Lung (tissue), 12 donors: ENCODE data around the gene DIP2C. TPM values are rescaled to one million over a fixed set of nuclear protein-coding genes. Genes with fewer than 3 reads are reported as not detected.

Experiments
- ATAC-seq: fragments of 200-7000 bp; cut with Tn5 transposase; one replicate; pipeline ENCODE4 v1.9.1; 2020; ENCODE audit warnings: moderate number of reproducible peaks; ENCODE audit not compliant: insufficient read depth, low FRiP score
- DNase-seq, 3 donors: peaks; one replicate each; pipeline ENCODE4 v3.0.0-alpha.2; 2013 to 2017
- H3K27ac ChIP-seq, 2 donors: one replicate each; pipeline ENCODE4 v1.5.1; 2013; ENCODE audit warnings: mild to moderate bottlenecking in 2 of 2, moderate library complexity in 2 of 2, control low read depth in 1 of 2, inconsistent platforms in 1 of 2, low read depth in 1 of 2, low read length in 1 of 2
- H3K27me3 ChIP-seq, 3 donors: one replicate each; pipeline ENCODE4 v1.5.1; 2013; ENCODE audit warnings: low read length in 2 of 3; ENCODE audit not compliant: control insufficient read depth in 3 of 3, insufficient read depth in 3 of 3
- H3K36me3 ChIP-seq, 4 donors: one replicate each; pipeline ENCODE4 v1.5.1; 2013; ENCODE audit warnings: low read length in 4 of 4, mild to moderate bottlenecking in 1 of 4, moderate library complexity in 1 of 4; ENCODE audit not compliant: control insufficient read depth in 4 of 4, insufficient read depth in 4 of 4
- H3K4me1 ChIP-seq, 5 donors: one replicate each; pipeline ENCODE4 v1.5.1; 2013; ENCODE audit warnings: low read length in 5 of 5, mild to moderate bottlenecking in 2 of 5, moderate library complexity in 1 of 5; ENCODE audit not compliant: control insufficient read depth in 5 of 5, insufficient read depth in 5 of 5
- H3K4me3 ChIP-seq: one replicate; pipeline ENCODE4 v1.5.1; 2013; ENCODE audit warnings: mild to moderate bottlenecking, control low read depth, moderate library complexity
- H3K9ac ChIP-seq, 2 donors: one replicate each; pipeline ENCODE4 v1.5.1; 2013; ENCODE audit warnings: low read length in 2 of 2, control low read depth in 1 of 2; ENCODE audit not compliant: insufficient read depth in 1 of 2
- H3K9me3 ChIP-seq, 4 donors: one replicate each; pipeline ENCODE4 v1.5.1; 2013; ENCODE audit warnings: low read length in 3 of 4, mild to moderate bottlenecking in 1 of 4, moderate library complexity in 1 of 4; ENCODE audit not compliant: control insufficient read depth in 4 of 4, insufficient read depth in 3 of 4
- WGBS, 2 donors: extraction: QIAGEN DNeasy Blood & Tissue Kit; methylation state at CpG; one replicate each; pipeline ENCODE4 v1.1.7; 2013; 5-methylcytosine and 5-hydroxymethylcytosine counted together
- polyA plus RNA-seq, 2 donors: library from polyadenylated mRNA; stranded (reverse); fragments of 200-250 nt; gene quantifications; one replicate each; pipeline ENCODE4 v1.2.1, GENCODE V29; 2013
- total RNA-seq, 2 donors: library from RNA; depleted of rRNA in 1 of 2; stranded (reverse); fragments of >200 nt in 1 of 2; gene quantifications; one replicate each; pipeline ENCODE4 v1.2.1, GENCODE V29; 2014 to 2021
- TF ChIP-seq, protein P1 (sequence below): IDR thresholded peaks from 2 replicates; pipeline ENCODE4 v1.5.1; 2012; ENCODE audit warnings: mild to moderate bottlenecking; ENCODE audit errors: control extremely low read depth, extremely low read depth
- donor health status: control.
- donor health status: control.
- donor health status: Bipolar disorder and iron deficiency.
- donor health status: healthy.
- donor health status: DM: yes; HTN: yes; CAD: no.

The DIP2C gene
- total and polyA plus RNA-seq, 4 donors: 3.6 to 20.0 (median 9.5) TPM

DNA sequence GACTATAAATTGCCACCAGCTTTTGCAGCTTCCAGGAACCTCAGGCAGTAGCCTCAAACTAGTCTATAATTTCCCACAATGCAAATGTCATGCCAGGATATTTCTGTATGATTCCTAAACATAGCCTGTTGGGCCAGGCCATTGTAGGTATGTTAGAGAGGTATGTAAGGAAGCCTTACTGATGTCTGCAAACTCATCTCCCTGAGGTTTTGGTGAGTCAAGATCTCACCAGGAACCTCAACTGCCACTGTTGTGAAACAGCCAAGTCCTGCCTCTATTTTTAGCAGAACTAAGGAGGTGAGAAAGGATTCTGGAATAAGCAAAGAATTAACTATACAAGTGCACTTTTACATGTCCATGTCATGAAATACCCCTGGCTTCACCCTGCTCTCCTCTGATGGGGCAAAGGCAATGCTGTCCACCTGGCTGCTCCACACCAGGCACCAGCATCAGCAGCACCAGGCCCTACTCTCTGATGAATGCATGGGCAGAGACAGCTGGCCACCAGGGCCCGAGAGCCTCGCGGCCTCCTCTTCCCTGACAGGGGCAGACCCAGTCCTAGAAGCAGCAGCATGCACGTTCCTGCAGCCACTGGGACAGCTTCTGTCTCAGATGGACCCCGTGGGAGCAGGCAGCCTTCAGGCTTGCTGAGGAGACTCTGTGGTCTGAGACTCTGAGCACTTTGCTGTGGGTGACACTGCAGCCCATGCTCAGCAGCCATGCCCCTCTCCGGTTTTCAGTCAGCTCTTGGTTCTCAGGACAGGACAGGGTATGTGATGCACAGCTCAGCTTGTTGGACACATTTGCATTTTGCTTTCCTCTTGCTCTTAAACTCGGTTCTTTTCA lies 407.0 kb downstream of the DIP2C start:
- no peak for DNase-seq

DNA sequence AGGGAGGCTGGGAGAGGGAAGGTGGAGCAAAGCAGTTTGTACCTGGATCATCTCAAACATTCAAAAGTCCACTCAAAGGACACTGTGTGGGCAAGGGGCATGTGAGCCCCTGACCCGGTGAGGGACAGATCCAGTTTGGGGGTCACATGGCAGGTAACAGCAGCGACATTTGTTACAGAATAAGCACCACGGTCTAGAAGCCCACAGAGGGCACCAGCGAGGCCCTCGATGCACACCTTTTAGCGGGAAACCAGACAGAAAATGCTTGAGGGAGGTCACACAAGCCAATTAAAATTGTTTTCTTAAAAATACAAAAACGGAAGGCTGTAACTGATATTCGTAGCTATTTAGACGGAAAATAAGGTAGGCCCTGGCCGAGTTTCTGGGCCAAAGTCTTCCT lies 409.8 kb downstream of the DIP2C start:
- ATAC-seq: no peak
- TF ChIP-seq, protein P1, sequence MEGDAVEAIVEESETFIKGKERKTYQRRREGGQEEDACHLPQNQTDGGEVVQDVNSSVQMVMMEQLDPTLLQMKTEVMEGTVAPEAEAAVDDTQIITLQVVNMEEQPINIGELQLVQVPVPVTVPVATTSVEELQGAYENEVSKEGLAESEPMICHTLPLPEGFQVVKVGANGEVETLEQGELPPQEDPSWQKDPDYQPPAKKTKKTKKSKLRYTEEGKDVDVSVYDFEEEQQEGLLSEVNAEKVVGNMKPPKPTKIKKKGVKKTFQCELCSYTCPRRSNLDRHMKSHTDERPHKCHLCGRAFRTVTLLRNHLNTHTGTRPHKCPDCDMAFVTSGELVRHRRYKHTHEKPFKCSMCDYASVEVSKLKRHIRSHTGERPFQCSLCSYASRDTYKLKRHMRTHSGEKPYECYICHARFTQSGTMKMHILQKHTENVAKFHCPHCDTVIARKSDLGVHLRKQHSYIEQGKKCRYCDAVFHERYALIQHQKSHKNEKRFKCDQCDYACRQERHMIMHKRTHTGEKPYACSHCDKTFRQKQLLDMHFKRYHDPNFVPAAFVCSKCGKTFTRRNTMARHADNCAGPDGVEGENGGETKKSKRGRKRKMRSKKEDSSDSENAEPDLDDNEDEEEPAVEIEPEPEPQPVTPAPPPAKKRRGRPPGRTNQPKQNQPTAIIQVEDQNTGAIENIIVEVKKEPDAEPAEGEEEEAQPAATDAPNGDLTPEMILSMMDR: no peak
- 90 to 92% methylated on average over 10 of the region's 10 CpGs for WGBS, 2 donors

More for the DNA sequence above, 407.0 kb downstream of the DIP2C start:
- 72 to 76% methylated on average over 7 of the region's 7 CpGs for WGBS, 2 donors
- H3K4me3 ChIP-seq: no peak overlapping the region
- TF ChIP-seq, protein P1: no peak
- H3K36me3 ChIP-seq: peaks cover 0 to 54% (median 28%) of the 10 kb centered on the region in 4 donors
- H3K4me1 ChIP-seq: peaks cover 0 to 2% (median 0%) of the 10 kb centered on the region in 5 donors
- peaks cover 0 to 4% (median 0%) of the 10 kb centered on the region in 4 donors for H3K9me3 ChIP-seq
- no peak for ATAC-seq
- H3K27me3 ChIP-seq: no peaks in the 10 kb centered on the region
- no peak overlapping the region for H3K9ac ChIP-seq
- no peak overlapping the region for H3K27ac ChIP-seq

DNA sequence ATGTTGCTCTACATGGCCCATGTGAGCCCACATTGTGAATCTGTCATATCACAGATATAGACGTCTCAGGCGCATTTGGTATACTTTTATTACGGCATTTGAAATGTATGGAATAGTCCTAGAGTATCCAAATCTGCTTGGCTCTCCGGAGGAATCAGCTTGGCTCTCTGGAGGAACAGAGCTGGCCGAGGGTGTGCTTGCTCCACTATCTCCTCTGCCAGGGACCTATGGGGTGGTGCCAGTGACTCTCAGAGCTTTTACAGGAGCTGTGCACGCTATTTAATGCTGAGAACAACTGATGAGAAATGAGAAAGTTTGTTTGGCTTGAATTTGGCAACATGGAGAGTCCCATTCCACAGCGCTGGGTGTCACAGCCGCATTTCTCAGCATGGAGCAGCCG lies 410.2 kb downstream of the DIP2C start:
- peaks cover 0 to 4% (median 0%) of the 10 kb centered on the region in 4 donors for H3K9me3 ChIP-seq
- no peak for ATAC-seq
- no peaks in the 10 kb centered on the region for H3K27me3 ChIP-seq
- H3K4me3 ChIP-seq: no peak overlapping the region
- no peak overlapping the region for H3K27ac ChIP-seq
- peaks cover 0 to 5% (median 0%) of the 10 kb centered on the region in 5 donors for H3K4me1 ChIP-seq
- WGBS, 2 donors: 95 to 98% methylated on average over 9 of the region's 9 CpGs
- H3K36me3 ChIP-seq: peaks cover 3 to 46% (median 28%) of the 10 kb centered on the region in 4 donors
- H3K9ac ChIP-seq: no peak overlapping the region
- TF ChIP-seq, protein P1: no peak
- DNase-seq: no peak

More for the DNA sequence above, 409.8 kb downstream of the DIP2C start:
- peaks cover 3 to 51% (median 31%) of the 10 kb centered on the region in 4 donors for H3K36me3 ChIP-seq
- no peaks in the 10 kb centered on the region for H3K27me3 ChIP-seq
- H3K4me1 ChIP-seq: peaks cover 0 to 5% (median 0%) of the 10 kb centered on the region in 5 donors
- H3K9me3 ChIP-seq: peaks cover 0 to 4% (median 0%) of the 10 kb centered on the region in 4 donors
- H3K9ac ChIP-seq: no peak overlapping the region
- H3K27ac ChIP-seq: no peak overlapping the region
- DNase-seq: no peak
- H3K4me3 ChIP-seq: no peak overlapping the region
